GM12878 (cell line): ENCODE data around the gene FBXO38. TPM values are rescaled to one million over a fixed set of nuclear protein-coding genes. Genes with fewer than 3 reads are reported as not detected.

ENCODE experiments used
- ATAC-seq: fragments of 200-7000 bp; cut with Tn5 transposase; 3 replicates; pipeline ENCODE4 v1.9.1; 2020; ENCODE audit warnings: mild to moderate bottlenecking, moderate library complexity
- BruUV-seq: library from RNA; stranded (reverse); fragments of 400-500 nt; replicated peaks from 2 replicates; lab custom pipeline; 2021; lab: Mats Ljungman, UMichigan
- CTCF ChIA-PET: fragments of 300-600 bp; sonication (Branson Sonifier 250); formaldehyde crosslinking; extraction: SDS; loops from one replicate; lab custom pipeline; 2021; ENCODE audit warnings: inconsistent platforms; lab: Yijun Ruan, JAX
- POLR2A ChIA-PET: fragments of 350-600 bp; formaldehyde crosslinking; extraction: SDS; loops from one replicate; lab custom pipeline; 2021; ENCODE audit warnings: inconsistent platforms; lab: Charles Lee
- RAD21 ChIA-PET: fragments of 300-600 bp; sonication (Branson Sonifier 250); formaldehyde crosslinking; loops from one replicate; lab custom pipeline; 2023; ENCODE audit warnings: antibody characterized with exemption; ENCODE audit not compliant: unreplicated experiment; lab: Charles Lee
- SMC1A ChIA-PET: fragments of 300-600 bp; sonication (Branson Sonifier 250); formaldehyde crosslinking; loops from one replicate; lab custom pipeline; 2023; ENCODE audit not compliant: unreplicated experiment, uncharacterized antibody; lab: Charles Lee
- DNase-seq: peaks from one replicate; pipeline ENCODE4 v3.0.0-alpha.2; 2011; ENCODE audit warnings: low read depth, low spot score
- FAIRE-seq: peaks from 3 replicates; lab custom pipeline; 2011; peaks lifted over from hg19 to GRCh38; lab: Jason Lieb, UNC
- H2AFZ ChIP-seq: 2 replicates; pipeline ENCODE4 v1.6.0; 2011; ENCODE audit warnings: low read depth, low read length, control low read depth; ENCODE audit not compliant: control insufficient read depth
- H3K27ac ChIP-seq: 2 replicates; pipeline ENCODE4 v1.5.1; 2011; ENCODE audit warnings: control low read depth; ENCODE audit not compliant: control insufficient read depth, insufficient read depth
- H3K27me3 ChIP-seq, 2 experiments: replicated peaks in 1 of 2; 2 replicates each; pipeline versions ENCODE4 v1.6.0 to v1.6.1; 2011; ENCODE audit warnings: low read length in 1 of 2; ENCODE audit not compliant: control insufficient read depth in 2 of 2, insufficient read depth in 2 of 2
- H3K36me3 ChIP-seq, 2 experiments: 2 replicates each; pipeline ENCODE4 v1.5.1; 2011; ENCODE audit warnings: low read length in 1 of 2; ENCODE audit not compliant: control insufficient read depth in 2 of 2, insufficient read depth in 2 of 2
- H3K4me1 ChIP-seq: 2 replicates; pipeline ENCODE4 v1.6.1; 2011; ENCODE audit warnings: mild to moderate bottlenecking, low read length, moderate library complexity, mixed read lengths; ENCODE audit not compliant: control insufficient read depth, insufficient read depth
- H3K4me2 ChIP-seq: 2 replicates; pipeline ENCODE4 v1.6.0; 2011; ENCODE audit warnings: control low read depth; ENCODE audit not compliant: control insufficient read depth, insufficient read depth
- H3K4me3 ChIP-seq: fragments of 200-600 bp; sonication (generic); 2 replicates; pipeline ENCODE4 v1.5.1; 2016
- H3K79me2 ChIP-seq: 2 replicates; pipeline ENCODE4 v1.6.0; 2011; ENCODE audit warnings: low read length; ENCODE audit not compliant: control insufficient read depth, insufficient read depth
- H3K9ac ChIP-seq: 2 replicates; pipeline ENCODE4 v1.8.0; 2011; ENCODE audit warnings: low read length, control low read depth, mixed read lengths; ENCODE audit not compliant: control insufficient read depth, insufficient read depth
- H3K9me3 ChIP-seq: replicated peaks from 3 replicates; pipeline ENCODE4 v1.5.1; 2011; ENCODE audit warnings: mild to moderate bottlenecking, low read length; ENCODE audit not compliant: control insufficient read depth, insufficient read depth
- H4K20me1 ChIP-seq: 2 replicates; pipeline ENCODE4 v1.6.0; 2011; ENCODE audit not compliant: control insufficient read depth, insufficient read depth
- IKZF1 ChIP-seq: fragments of 450-650 bp; conservative IDR thresholded peaks from 2 replicates; pipeline ENCODE4 v1.6.1; 2017; ENCODE audit warnings: antibody characterized with exemption, mild to moderate bottlenecking
- NR2F1 ChIP-seq: fragments of 450-650 bp; conservative IDR thresholded peaks from 2 replicates; pipeline ENCODE4 v1.6.1; 2017; ENCODE audit warnings: mild to moderate bottlenecking
- RAD21 ChIP-seq: IDR thresholded peaks from 2 replicates; pipeline ENCODE4 v1.6.1; 2011; ENCODE audit warnings: mild to moderate bottlenecking, low read depth, low read length, moderate library complexity; ENCODE audit not compliant: insufficient read depth
- WGBS: methylation state at CpG from one replicate; pipeline ENCODE4 v1.1.6; 2016; ENCODE audit warnings: low lambda C conversion rate; ENCODE audit not compliant: insufficient replicate concordance, insufficient coverage; ENCODE audit errors: missing lambda C conversion rate; 5-methylcytosine and 5-hydroxymethylcytosine counted together
- in situ Hi-C: fragments of 300-500 bp; cut with MboI; formaldehyde crosslinking; loops from 9 replicates; pipeline ENCODE4 v1.14.3; 2018; ENCODE audit warnings: mixed read lengths
- intact Hi-C: fragments of 100-400 bp; cut with micrococcal nuclease; formaldehyde crosslinking; loops from one replicate; pipeline ENCODE4 v1.14.2; 2022; ENCODE audit not compliant: unreplicated experiment
- polyA plus RNA-seq, 11 experiments: library from polyadenylated mRNA; depleted of rRNA in 4 of 11; unstranded in 6 of 11; stranded (reverse) in 5 of 11; fragments of >200 nt; fragmentation: Nextera tagmentation in 4 of 11; fragmentation: Illumina TruSeq in 1 of 11; extraction: Ambion mirVana in 4 of 11; extraction: Trizol in 1 of 11; gene quantifications; 1 replicate in 1 of 11; 2 replicates in 10 of 11; pipeline versions ENCODE4 v1.2.1 to v1.2.3, GENCODE V29; 2011 to 2016; ENCODE audit warnings: inconsistent platforms in 2 of 11, missing spikeins in 2 of 11, low read depth in 1 of 11
- total RNA-seq, 4 experiments: library from RNA; depleted of rRNA in 3 of 4; stranded (reverse); fragments of >200 nt in 3 of 4; fragmentation: Illumina TruSeq in 1 of 4; extraction: Trizol in 1 of 4; gene quantifications; 2 replicates each; pipeline versions ENCODE4 v1.2.1 to v1.2.3, GENCODE V29; 2013 to 2021
- TF ChIP-seq, protein P1 (sequence below): fragments of 450-650 bp; IDR thresholded peaks from 2 replicates; pipeline ENCODE4 v1.6.1; 2017; ENCODE audit warnings: antibody characterized with exemption, mild to moderate bottlenecking, moderate library complexity

Gene FBXO38
- total and polyA plus RNA-seq, 10 of the 15 experiments (the other 5 are each of a cell fraction or from before 2014, with no cell fraction given): 9.1 to 44.6 (median 28.3) TPM

DNA sequence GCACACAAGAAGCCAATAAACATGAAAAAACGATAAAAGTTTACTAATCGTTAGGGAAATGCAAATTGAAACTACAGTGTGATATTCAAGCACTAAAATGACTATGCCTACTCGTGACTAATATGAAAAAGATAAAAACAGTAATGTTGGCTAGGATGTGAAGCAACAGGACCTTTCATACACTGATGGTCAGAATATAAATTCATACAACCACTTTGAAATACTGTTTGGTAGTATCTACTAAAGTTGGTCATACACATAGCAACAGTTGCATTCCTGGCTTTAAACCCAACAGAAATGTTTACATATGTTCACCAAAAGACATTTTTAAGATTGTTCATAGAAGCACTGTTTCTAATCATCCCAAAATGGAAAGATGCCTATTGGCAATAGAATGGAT is 24.3 kb downstream of the FBXO38 start (continued):
- TF ChIP-seq, protein P1, sequence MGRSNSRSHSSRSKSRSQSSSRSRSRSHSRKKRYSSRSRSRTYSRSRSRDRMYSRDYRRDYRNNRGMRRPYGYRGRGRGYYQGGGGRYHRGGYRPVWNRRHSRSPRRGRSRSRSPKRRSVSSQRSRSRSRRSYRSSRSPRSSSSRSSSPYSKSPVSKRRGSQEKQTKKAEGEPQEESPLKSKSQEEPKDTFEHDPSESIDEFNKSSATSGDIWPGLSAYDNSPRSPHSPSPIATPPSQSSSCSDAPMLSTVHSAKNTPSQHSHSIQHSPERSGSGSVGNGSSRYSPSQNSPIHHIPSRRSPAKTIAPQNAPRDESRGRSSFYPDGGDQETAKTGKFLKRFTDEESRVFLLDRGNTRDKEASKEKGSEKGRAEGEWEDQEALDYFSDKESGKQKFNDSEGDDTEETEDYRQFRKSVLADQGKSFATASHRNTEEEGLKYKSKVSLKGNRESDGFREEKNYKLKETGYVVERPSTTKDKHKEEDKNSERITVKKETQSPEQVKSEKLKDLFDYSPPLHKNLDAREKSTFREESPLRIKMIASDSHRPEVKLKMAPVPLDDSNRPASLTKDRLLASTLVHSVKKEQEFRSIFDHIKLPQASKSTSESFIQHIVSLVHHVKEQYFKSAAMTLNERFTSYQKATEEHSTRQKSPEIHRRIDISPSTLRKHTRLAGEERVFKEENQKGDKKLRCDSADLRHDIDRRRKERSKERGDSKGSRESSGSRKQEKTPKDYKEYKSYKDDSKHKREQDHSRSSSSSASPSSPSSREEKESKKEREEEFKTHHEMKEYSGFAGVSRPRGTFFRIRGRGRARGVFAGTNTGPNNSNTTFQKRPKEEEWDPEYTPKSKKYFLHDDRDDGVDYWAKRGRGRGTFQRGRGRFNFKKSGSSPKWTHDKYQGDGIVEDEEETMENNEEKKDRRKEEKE: no peak
- TF ChIP-seq IKZF1 (no peak), NR2F1 (no peak)

DNA sequence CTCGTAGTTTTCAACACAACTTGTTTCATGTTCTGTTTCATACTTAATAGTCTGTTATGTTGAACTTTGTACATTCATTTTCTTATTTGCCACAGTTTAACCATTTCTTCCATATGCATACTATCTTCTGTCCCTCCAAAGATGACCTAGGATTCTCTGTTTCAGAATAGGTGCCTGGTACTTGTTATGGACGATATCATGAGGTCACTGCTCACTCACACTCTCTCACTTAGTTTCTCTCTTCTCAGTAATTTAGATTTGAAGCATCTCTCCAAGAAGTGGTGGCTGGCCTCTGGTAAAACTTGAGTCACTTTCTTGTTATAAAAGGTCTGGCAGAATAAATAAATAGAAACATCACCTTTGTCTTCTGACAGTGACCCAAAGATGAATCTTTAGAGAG is 28.4 kb downstream of the FBXO38 start:
- H3K27me3 ChIP-seq: no peaks in the 10 kb centered on the region
- intact Hi-C loops (no loop called here), in situ Hi-C loops (loop anchor here (25.0 kb wide), 1 partner anchor 1950 kb away; no protein-coding TSS in a partner anchor)
- no peak overlapping the region for H3K4me3 ChIP-seq
- FAIRE-seq: no peak
- no peaks in the 10 kb centered on the region for H3K4me1 ChIP-seq
- CTCF ChIA-PET: interaction anchor here (0.7 to 1.9 kb wide), 3 partner anchors 14 to 319 kb away, joined by 3 to 4 read pairs (median 3); no protein-coding TSS in a partner anchor
- TF ChIP-seq RAD21: no peak
- TF ChIP-seq, all 136 proteins: peak for 0
- 92% methylated on average over 2 of the region's 2 CpGs for WGBS
- no peak overlapping the region for H3K27ac ChIP-seq
- no peaks in the 10 kb centered on the region for H3K9me3 ChIP-seq
- H3K79me2 ChIP-seq: no peaks in the 10 kb centered on the region
- no peak overlapping the region for H3K4me2 ChIP-seq
- DNase-seq (no peak), ATAC-seq (no peak)
- H3K9ac ChIP-seq: no peak overlapping the region
- POLR2A ChIA-PET: no interaction called here
- H4K20me1 ChIP-seq: no peaks in the 10 kb centered on the region
- H2AFZ ChIP-seq: no peak overlapping the region
- no TSS peak for BruUV-seq
- peaks cover 0 to 14% of the 10 kb centered on the region in 2 experiments; a peak in 3 of 4 replicates for H3K36me3 ChIP-seq
- SMC1A ChIA-PET: interaction anchor here (1.0 to 1.4 kb wide), 3 partner anchors 9 to 17 kb away, joined by 3 to 5 read pairs (median 3); no protein-coding TSS in a partner anchor
- RAD21 ChIA-PET: no interaction called here
